ENCODE measurements around the gene SEBOX.

The SEBOX gene

DNA sequence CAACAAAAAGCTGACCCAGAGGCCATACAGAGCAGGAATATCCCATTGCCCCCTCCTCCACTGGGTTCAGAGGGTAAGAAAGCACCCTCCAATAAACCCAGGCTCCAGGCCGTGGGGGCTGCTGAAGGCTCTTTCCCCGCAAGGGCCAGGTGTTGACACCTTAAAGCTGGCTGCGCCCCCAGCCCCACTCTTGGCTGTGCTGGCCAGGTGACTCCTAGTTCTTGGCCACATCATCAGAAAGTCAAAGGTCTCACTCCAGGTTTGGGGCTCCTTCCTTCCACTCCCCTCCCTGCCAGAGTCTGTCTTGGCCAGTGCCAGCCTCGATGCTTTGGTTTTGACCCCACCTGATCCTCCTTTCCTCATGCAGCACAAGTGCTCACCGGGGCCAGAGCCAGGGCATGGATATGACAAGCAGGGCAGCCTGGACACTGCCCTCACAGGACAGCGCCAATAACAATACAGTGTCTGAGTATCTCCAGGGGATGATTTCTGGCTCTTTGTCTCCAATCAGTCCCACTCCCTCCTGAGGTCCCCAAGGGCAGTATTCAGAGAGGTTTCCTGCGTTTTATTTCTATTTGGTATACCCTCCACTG is 32.8 kb upstream of the SEBOX start:
- TF ChIP-seq, protein P1, sequence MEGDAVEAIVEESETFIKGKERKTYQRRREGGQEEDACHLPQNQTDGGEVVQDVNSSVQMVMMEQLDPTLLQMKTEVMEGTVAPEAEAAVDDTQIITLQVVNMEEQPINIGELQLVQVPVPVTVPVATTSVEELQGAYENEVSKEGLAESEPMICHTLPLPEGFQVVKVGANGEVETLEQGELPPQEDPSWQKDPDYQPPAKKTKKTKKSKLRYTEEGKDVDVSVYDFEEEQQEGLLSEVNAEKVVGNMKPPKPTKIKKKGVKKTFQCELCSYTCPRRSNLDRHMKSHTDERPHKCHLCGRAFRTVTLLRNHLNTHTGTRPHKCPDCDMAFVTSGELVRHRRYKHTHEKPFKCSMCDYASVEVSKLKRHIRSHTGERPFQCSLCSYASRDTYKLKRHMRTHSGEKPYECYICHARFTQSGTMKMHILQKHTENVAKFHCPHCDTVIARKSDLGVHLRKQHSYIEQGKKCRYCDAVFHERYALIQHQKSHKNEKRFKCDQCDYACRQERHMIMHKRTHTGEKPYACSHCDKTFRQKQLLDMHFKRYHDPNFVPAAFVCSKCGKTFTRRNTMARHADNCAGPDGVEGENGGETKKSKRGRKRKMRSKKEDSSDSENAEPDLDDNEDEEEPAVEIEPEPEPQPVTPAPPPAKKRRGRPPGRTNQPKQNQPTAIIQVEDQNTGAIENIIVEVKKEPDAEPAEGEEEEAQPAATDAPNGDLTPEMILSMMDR (conservative IDR thresholded peaks at IDR 0.05), result no peak
- peak overlapping the region; percentile 17; the same call in 1 of the 2 replicates for H3K27ac ChIP-seq

DNA sequence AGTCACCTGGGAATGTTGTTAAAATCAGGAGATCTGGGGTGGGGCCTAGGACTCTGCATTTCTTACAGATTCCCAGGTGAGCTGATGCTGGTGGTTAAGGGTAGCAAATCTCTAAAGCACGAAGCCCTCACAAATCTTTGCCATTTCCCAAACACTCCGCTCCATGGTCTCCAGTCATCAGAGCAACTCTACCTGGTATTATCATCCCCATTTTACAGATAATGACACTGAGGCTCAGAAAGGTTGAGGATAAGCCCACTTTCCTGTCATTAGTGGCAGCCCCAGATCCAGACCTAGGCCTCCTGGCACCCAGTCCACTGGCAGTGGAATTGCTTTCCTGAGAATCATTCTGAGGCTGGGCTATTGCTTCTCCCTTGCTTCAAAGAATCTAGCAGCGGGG is 32.3 kb upstream of the SEBOX start:
- H3K27ac ChIP-seq, result peak overlapping the region; percentile 17; the same call in 1 of the 2 replicates
- TF ChIP-seq, protein P1 (conservative IDR thresholded peaks at IDR 0.05), result no peak

DNA sequence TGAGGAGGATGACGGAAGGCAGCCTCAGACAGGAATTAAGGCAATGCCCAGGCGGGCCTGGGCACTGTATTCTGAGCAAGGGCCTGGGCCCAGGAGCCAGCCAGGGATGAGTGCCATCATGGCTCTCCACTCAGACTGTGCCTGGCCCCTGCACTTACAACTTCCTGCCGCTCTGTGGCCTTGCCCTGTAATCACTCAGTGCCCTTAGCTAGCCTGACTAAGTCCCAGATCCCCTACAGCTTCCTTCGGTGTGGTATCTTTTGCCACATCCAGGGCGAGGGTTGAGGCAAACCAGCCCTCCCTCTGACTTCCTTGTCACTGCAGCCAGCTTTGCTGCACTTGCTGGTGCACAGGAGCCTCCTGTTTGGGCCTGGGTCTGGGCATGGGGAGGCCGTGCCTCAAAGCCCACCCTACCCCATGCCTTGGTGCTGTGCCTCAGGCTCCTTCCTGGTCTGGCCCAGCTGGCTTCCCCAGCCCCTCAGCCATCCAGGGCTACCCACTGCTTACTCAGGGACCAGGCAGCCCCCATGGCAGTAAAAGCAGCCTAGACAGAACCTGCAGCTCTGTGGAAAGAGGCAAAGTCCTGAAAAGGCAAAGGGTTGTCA is 31.7 kb upstream of the SEBOX start:
- peak overlapping the region; percentile 17; the same call in 1 of the 2 replicates for H3K27ac ChIP-seq
- TF ChIP-seq, protein P1 (conservative IDR thresholded peaks at IDR 0.05), result no peak

DNA sequence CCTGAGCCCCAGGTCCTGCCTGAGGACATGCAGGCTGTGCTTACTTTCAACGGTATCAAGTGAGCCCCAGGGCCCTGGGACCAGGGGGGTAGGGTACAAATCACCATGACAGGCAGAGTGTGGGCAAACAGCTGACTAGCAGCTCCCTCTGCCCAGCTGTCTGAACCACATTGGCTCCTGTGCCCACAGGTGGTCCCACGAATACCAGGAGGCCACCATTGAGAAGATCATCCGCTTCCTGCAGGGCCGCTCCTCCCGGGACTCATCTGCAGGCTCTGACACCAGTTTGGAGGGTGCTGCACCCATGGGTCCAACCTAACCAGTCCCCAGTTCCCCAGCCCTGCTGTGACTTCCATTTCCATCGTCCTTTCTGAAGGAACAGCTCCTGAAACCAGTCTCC is 31.0 kb upstream of the SEBOX start:
- TF ChIP-seq, protein P1 (conservative IDR thresholded peaks at IDR 0.05), result no peak

DNA sequence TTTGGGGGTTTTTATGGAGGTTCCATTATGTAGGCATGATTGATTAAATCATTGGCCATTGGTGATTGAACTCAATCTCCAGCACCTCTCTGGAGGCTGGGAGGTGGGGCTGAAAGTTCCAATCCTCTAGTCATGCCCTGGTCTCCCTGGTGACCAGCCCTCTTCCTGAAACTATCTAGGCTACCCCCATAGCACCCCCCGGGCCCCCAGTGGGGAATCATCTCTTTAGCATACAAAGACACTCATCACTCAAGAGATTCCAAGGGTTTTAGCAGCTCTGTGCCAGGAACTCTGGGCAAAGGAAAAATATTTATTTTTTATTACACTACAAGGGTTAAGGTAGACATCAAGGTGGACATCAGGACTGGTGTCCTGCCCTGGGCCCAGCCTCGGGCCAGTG is 30.4 kb upstream of the SEBOX start:
- TF ChIP-seq, protein P1 (conservative IDR thresholded peaks at IDR 0.05), result no peak
- H3K27ac ChIP-seq, result peak overlapping the region; percentile 17; the same call in 1 of the 2 replicates

More for the DNA sequence above, 31.0 kb upstream of the SEBOX start:
- H3K27ac ChIP-seq, result peak overlapping the region; percentile 17; the same call in 1 of the 2 replicates

DNA sequence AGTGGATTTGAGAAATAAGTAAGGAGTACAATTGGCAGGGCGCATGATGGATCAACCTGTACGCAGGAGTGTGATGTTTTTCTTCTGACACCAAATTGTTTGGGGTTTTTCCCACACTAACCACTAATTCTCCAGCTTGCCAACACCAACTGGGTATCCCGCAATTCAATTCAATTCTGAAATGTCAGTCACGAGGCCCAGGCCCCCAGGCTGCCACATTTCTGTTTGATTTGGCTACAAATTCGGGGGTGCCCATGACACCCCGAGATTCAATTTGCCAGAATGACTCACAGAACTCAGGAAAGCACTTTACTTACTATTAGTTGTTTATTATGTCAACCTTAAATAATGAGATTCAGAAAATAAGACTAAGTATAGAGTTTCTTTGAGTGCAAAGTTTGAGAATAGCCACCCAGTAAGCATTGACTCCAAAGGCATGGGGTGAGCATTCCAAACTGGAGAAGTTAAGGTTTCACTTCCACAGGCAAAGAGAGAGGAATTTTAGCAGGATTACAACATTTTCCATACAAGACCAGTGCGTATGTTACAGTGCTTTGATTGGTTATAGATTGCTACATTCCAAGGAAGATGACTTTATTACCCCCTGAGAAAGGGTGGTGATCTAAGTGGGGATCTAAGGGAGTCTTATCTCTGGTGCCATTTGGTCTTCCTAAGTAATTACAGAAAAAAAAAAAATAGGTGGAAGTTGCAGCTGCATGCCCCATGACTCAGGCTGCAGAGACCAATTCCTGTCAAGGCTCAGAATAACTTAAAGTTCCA is 29.5 kb upstream of the SEBOX start:
- TF ChIP-seq, protein P1 (conservative IDR thresholded peaks at IDR 0.05), result no peak
- no peak overlapping the region for H3K27ac ChIP-seq

DNA sequence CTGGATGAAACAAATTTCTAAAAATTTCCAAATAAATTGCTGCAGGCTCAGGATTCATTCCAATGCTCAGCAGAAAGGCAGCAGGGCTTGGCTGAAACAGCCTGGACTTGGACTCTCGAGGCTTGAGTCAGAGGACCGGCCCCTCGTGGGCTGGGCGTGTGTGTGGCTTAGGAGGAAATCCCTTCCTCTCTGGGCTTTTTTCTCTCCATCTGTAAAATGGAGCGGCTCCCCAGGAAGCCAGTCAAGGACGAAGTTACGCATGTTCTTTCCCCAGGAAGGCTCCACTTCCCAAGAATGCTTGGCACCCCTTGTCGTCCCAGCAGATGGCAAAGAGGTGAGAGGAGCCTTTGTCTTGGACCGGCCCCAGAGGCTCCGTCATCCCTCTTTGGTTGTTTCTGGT is 27.5 kb upstream of the SEBOX start:
- TF ChIP-seq, protein P1 (conservative IDR thresholded peaks at IDR 0.05), result no peak
- H3K27ac ChIP-seq, result no peak overlapping the region

Data from VCaP (cell line).